Measurements from ENCODE around the gene ZMIZ1.

DNA sequence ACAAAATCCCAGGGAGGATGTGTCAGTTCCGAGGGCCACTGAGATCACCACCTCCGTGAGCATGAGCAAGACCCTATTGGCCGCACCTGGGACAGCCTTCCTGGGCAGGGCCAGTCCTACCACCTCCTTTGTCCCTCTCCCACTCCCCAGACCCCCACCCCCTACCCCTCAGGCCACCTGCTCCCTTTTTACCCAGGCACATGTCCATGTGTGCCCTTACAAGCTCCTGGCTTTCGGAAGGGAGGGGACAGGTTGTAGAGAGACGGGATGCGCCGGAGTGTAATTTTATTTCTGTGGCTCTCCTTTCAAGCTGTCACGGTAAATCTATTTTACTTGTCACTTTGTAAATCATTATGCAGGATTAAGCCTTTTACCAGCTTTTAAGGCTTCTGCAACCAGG is 20.9 kb downstream of the ZMIZ1 start:
- TF ChIP-seq EZH2 (IDR thresholded peaks at IDR 0.05; ENCODE audit: low read length, missing control alignments), result no peak
- TF ChIP-seq, protein P1, sequence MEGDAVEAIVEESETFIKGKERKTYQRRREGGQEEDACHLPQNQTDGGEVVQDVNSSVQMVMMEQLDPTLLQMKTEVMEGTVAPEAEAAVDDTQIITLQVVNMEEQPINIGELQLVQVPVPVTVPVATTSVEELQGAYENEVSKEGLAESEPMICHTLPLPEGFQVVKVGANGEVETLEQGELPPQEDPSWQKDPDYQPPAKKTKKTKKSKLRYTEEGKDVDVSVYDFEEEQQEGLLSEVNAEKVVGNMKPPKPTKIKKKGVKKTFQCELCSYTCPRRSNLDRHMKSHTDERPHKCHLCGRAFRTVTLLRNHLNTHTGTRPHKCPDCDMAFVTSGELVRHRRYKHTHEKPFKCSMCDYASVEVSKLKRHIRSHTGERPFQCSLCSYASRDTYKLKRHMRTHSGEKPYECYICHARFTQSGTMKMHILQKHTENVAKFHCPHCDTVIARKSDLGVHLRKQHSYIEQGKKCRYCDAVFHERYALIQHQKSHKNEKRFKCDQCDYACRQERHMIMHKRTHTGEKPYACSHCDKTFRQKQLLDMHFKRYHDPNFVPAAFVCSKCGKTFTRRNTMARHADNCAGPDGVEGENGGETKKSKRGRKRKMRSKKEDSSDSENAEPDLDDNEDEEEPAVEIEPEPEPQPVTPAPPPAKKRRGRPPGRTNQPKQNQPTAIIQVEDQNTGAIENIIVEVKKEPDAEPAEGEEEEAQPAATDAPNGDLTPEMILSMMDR (conservative IDR thresholded peaks at IDR 0.05 in 1 of 2, IDR thresholded peaks at IDR 0.05 in 1 of 2; ENCODE audit: low read depth in 1 of 2, low read length in 2 of 2), result no peak

Measured in fibroblast of lung (primary cell).